H1 (cell line): Measurements from ENCODE around the gene NCOA5. TPM values are rescaled to one million over a fixed set of nuclear protein-coding genes. Genes with fewer than 3 reads are reported as not detected.

ENCODE experiments used
- CTCF ChIA-PET: fragments of 300-600 bp; sonication (Branson Sonifier 250); formaldehyde crosslinking; loops from one replicate; lab custom pipeline; 2021; ENCODE audit not compliant: partially characterized antibody; lab: Charles Lee
- POLR2A ChIA-PET: fragments of 300-600 bp; sonication (Branson Sonifier 250); formaldehyde crosslinking; loops from one replicate; lab custom pipeline; 2021; ENCODE audit warnings: inconsistent platforms; ENCODE audit not compliant: partially characterized antibody; lab: Charles Lee
- DNase-seq, 2 experiments: peaks; one replicate each; pipeline versions ENCODE4 v3.0.0 to v3.0.0-alpha.2; 2010 to 2022; ENCODE audit warnings: low spot score in 2 of 2, low read depth in 1 of 2, mixed read lengths in 1 of 2
- FAIRE-seq: peaks from 2 replicates; lab custom pipeline; 2011; peaks lifted over from hg19 to GRCh38; lab: Jason Lieb, UNC
- H2AFZ ChIP-seq: 2 replicates; pipeline ENCODE4 v1.8.1; 2012; ENCODE audit warnings: low read length, inconsistent platforms
- H2AK5ac ChIP-seq: 2 replicates; pipeline ENCODE4 v1.6.1; 2013; ENCODE audit warnings: low read depth, low read length
- H2BK120ac ChIP-seq: replicated peaks from 2 replicates; pipeline ENCODE3; 2013; ENCODE audit warnings: low read depth, low read length, inconsistent platforms
- H2BK12ac ChIP-seq: 2 replicates; pipeline ENCODE4 v1.6.1; 2013; ENCODE audit warnings: low read depth, low read length
- H2BK15ac ChIP-seq: 2 replicates; pipeline ENCODE4 v1.6.1; 2013; ENCODE audit warnings: low read length
- H2BK20ac ChIP-seq: 2 replicates; pipeline ENCODE4 v1.6.1; 2013; ENCODE audit warnings: low read length
- H2BK5ac ChIP-seq: 2 replicates; pipeline ENCODE4 v1.6.1; 2013; ENCODE audit warnings: low read depth, low read length
- H3K14ac ChIP-seq: 2 replicates; pipeline ENCODE4 v1.6.1; 2013; ENCODE audit warnings: inconsistent platforms; ENCODE audit not compliant: insufficient read length
- H3K18ac ChIP-seq: 2 replicates; pipeline ENCODE4 v1.6.1; 2013; ENCODE audit warnings: low read length; ENCODE audit errors: extremely low read depth
- H3K23ac ChIP-seq: 2 replicates; pipeline ENCODE4 v1.6.1; 2013; ENCODE audit warnings: inconsistent platforms; ENCODE audit not compliant: insufficient read length
- H3K23me2 ChIP-seq: 2 replicates; pipeline ENCODE4 v1.6.1; 2013; ENCODE audit warnings: low read depth, low read length
- H3K27ac ChIP-seq: 2 replicates; pipeline ENCODE4 v1.6.1; 2011; ENCODE audit warnings: low read depth, low read length, inconsistent platforms
- H3K27me3 ChIP-seq, 4 experiments: replicated peaks in 1 of 4; 1 replicate in 1 of 4; 2 replicates in 3 of 4; pipeline versions ENCODE4 v1.6.1 to v1.8.1; 2011 to 2013; ENCODE audit warnings: low read length in 3 of 4, mild to moderate bottlenecking in 3 of 4, inconsistent platforms in 2 of 4, mixed read lengths in 2 of 4, moderate library complexity in 1 of 4; ENCODE audit not compliant: control insufficient read depth in 3 of 4, insufficient read depth in 3 of 4; ENCODE audit errors: extremely low read depth in 1 of 4
- H3K36me3 ChIP-seq, 4 experiments: 2 replicates each; pipeline versions ENCODE4 v1.6.1 to v1.8.1; 2011 to 2013; ENCODE audit warnings: mild to moderate bottlenecking in 4 of 4, low read length in 3 of 4, moderate library complexity in 2 of 4, control low read depth in 1 of 4, inconsistent platforms in 1 of 4; ENCODE audit not compliant: insufficient read depth in 4 of 4, control insufficient read depth in 2 of 4
- H3K4ac ChIP-seq: replicated peaks from 2 replicates; pipeline ENCODE3; 2013; ENCODE audit warnings: low read length, low read depth, mixed read lengths, inconsistent platforms; ENCODE audit not compliant: insufficient read length
- H3K4me1 ChIP-seq, 4 experiments: replicated peaks in 1 of 4; 1 replicate in 1 of 4; 2 replicates in 3 of 4; pipeline versions ENCODE4 v1.6.1 to v1.8.1; 2011 to 2013; ENCODE audit warnings: low read length in 3 of 4, inconsistent platforms in 2 of 4, mixed read lengths in 1 of 4; ENCODE audit not compliant: insufficient read depth in 4 of 4, control insufficient read depth in 3 of 4
- H3K4me2 ChIP-seq, 2 experiments: 2 replicates each; pipeline versions ENCODE4 v1.6.1 to v1.8.1; 2011 to 2013; ENCODE audit warnings: low read depth in 2 of 2, low read length in 2 of 2, control low read depth in 1 of 2, inconsistent platforms in 1 of 2, mild to moderate bottlenecking in 1 of 2; ENCODE audit not compliant: insufficient read depth in 1 of 2
- H3K4me3 ChIP-seq, 4 experiments: fragments of 200-600, 300-600 bp in 1 of 4; sonication (generic), shearing (Covaris generic), sonication (Bioruptor Twin) in 1 of 4; 2 replicates each; pipeline versions ENCODE4 v1.5.1 to v1.8.1; 2011 to 2016; ENCODE audit warnings: low read length in 4 of 4, low read depth in 3 of 4, control low read depth in 2 of 4, inconsistent platforms in 2 of 4, mild to moderate bottlenecking in 2 of 4, mixed read lengths in 1 of 4, moderate library complexity in 1 of 4; ENCODE audit not compliant: insufficient read depth in 2 of 4; ENCODE audit errors: extremely low read depth in 1 of 4
- H3K56ac ChIP-seq: replicated peaks from 2 replicates; pipeline ENCODE3; 2013; ENCODE audit warnings: low read depth, mild to moderate bottlenecking, mixed read lengths, low read length, inconsistent platforms; ENCODE audit not compliant: insufficient read length
- H3K79me1 ChIP-seq: 2 replicates; pipeline ENCODE4 v1.6.1; 2013; ENCODE audit warnings: low read depth, low read length, control low read depth
- H3K79me2 ChIP-seq, 2 experiments: 2 replicates each; pipeline versions ENCODE4 v1.6.1 to v1.8.1; 2012 to 2013; ENCODE audit warnings: low read length in 2 of 2, mild to moderate bottlenecking in 2 of 2, inconsistent platforms in 1 of 2; ENCODE audit not compliant: insufficient read depth in 2 of 2, control insufficient read depth in 1 of 2
- H3K9ac ChIP-seq, 4 experiments: replicated peaks in 1 of 4; 1 replicate in 1 of 4; 2 replicates in 3 of 4; pipeline versions ENCODE4 v1.6.1 to v1.8.1; 2011 to 2013; ENCODE audit warnings: low read depth in 3 of 4, low read length in 3 of 4, control low read depth in 2 of 4, mild to moderate bottlenecking in 2 of 4, moderate library complexity in 2 of 4, inconsistent platforms in 1 of 4; ENCODE audit errors: extremely low read depth in 1 of 4
- H3K9me3 ChIP-seq, 2 experiments: 2 replicates each; pipeline versions ENCODE4 v1.6.1 to v1.8.1; 2012 to 2013; ENCODE audit warnings: mild to moderate bottlenecking in 2 of 2, moderate library complexity in 2 of 2, control low read depth in 1 of 2, inconsistent platforms in 1 of 2, low read depth in 1 of 2, low read length in 1 of 2, mixed read lengths in 1 of 2; ENCODE audit not compliant: insufficient read depth in 2 of 2
- H4K20me1 ChIP-seq, 2 experiments: replicated peaks in 1 of 2; 2 replicates each; pipeline versions ENCODE3 to v1.8.1; 2011 to 2013; ENCODE audit warnings: inconsistent platforms in 2 of 2, low read length in 2 of 2, mild to moderate bottlenecking in 1 of 2; ENCODE audit not compliant: insufficient read depth in 2 of 2, control insufficient read depth in 1 of 2
- H4K5ac ChIP-seq: 2 replicates; pipeline ENCODE4 v1.6.1; 2013; ENCODE audit warnings: low read length, low read depth, mixed read lengths, inconsistent platforms; ENCODE audit not compliant: insufficient read length
- H4K8ac ChIP-seq: 2 replicates; pipeline ENCODE4 v1.8.0; 2013; ENCODE audit warnings: mild to moderate bottlenecking, moderate library complexity, low read length, inconsistent platforms; ENCODE audit not compliant: insufficient read depth; ENCODE audit errors: extremely low read depth
- H4K91ac ChIP-seq: replicated peaks from 2 replicates; pipeline ENCODE3; 2013; ENCODE audit warnings: low read length, mixed read lengths, inconsistent platforms; ENCODE audit not compliant: insufficient read length
- CTBP2 ChIP-seq: IDR thresholded peaks from 2 replicates; pipeline ENCODE4 v1.7.0; 2011; ENCODE audit warnings: borderline replicate concordance, mild to moderate bottlenecking, moderate library complexity, mixed read lengths, low read length; ENCODE audit not compliant: insufficient read depth, insufficient read length
- GABPA ChIP-seq: IDR thresholded peaks from 2 replicates; pipeline ENCODE4 v1.6.1; 2011; ENCODE audit warnings: mild to moderate bottlenecking, low read length, moderate library complexity, borderline replicate concordance; ENCODE audit not compliant: insufficient read depth
- HDAC2 ChIP-seq, 2 experiments: fragments of 300-600 bp in 1 of 2; sonication (generic) in 1 of 2; IDR thresholded peaks; 2 replicates each; pipeline ENCODE4 v1.6.1; 2011 to 2012; ENCODE audit warnings: low read depth in 2 of 2, low read length in 2 of 2, mild to moderate bottlenecking in 2 of 2, moderate library complexity in 2 of 2, borderline replicate concordance in 1 of 2, inconsistent platforms in 1 of 2
- RAD21 ChIP-seq, 2 experiments: IDR thresholded peaks in 1 of 2; conservative IDR thresholded peaks in 1 of 2; 2 replicates each; pipeline ENCODE4 v1.6.1; 2011; ENCODE audit warnings: low read depth in 2 of 2, low read length in 2 of 2, improper control_type of control experiment in 1 of 2, inconsistent platforms in 1 of 2, mild to moderate bottlenecking in 1 of 2, moderate library complexity in 1 of 2
- RFX5 ChIP-seq: IDR thresholded peaks from 2 replicates; pipeline ENCODE4 v1.6.1; 2011; ENCODE audit warnings: low read depth, low read length, improper control_type of control experiment, borderline replicate concordance
- SIX5 ChIP-seq: IDR thresholded peaks from 2 replicates; pipeline ENCODE4 v1.6.1; 2011; ENCODE audit warnings: mild to moderate bottlenecking, low read depth, low read length
- SP2 ChIP-seq: IDR thresholded peaks from 2 replicates; pipeline ENCODE4 v1.6.1; 2012; ENCODE audit warnings: mild to moderate bottlenecking, low read length, inconsistent platforms
- TEAD4 ChIP-seq: IDR thresholded peaks from 2 replicates; pipeline ENCODE4 v1.6.1; 2012; ENCODE audit warnings: low read depth, low read length, inconsistent platforms, mixed read lengths
- WGBS, 2 experiments: shearing (Covaris generic) in 1 of 2; methylation state at CpG; one replicate each; pipeline versions ENCODE4 v1.1.6 to v1.1.7; 2013 to 2015; ENCODE audit warnings: low lambda C conversion rate in 2 of 2, mixed read lengths in 2 of 2, inconsistent platforms in 1 of 2, low coverage in 1 of 2, missing lambda C conversion rate in 1 of 2; ENCODE audit not compliant: insufficient replicate concordance in 2 of 2, insufficient coverage in 1 of 2, insufficient read length in 1 of 2; ENCODE audit errors: extremely low coverage in 1 of 2, missing lambda C conversion rate in 1 of 2; 5-methylcytosine and 5-hydroxymethylcytosine counted together
- polyA plus RNA-seq, 7 experiments: library from polyadenylated mRNA; depleted of rRNA in 3 of 7; stranded (reverse) in 5 of 7; unstranded in 2 of 7; fragments of >200 nt in 5 of 7; fragments of 200-250 nt in 2 of 7; gene quantifications; 1 replicate in 5 of 7; 2 replicates in 1 of 7; 4 replicates in 1 of 7; pipeline versions ENCODE4 v1.2.1 to v1.2.3, GENCODE V29; 2011 to 2013; ENCODE audit warnings: missing spikeins in 2 of 7, mixed read lengths in 2 of 7
- total RNA-seq: library from RNA; stranded (reverse); fragmentation: NEBNext Ultra II Directional; extraction: Animal tissue kit (Norgen Biotek cat#: 25700); gene quantifications from 2 replicates; pipeline ENCODE4 v1.2.1, GENCODE V29; 2021

The NCOA5 gene
- total and polyA plus RNA-seq, 2 of the 8 experiments (the other 6 are each of a cell fraction or from before 2014, with no cell fraction given) = 20.4 to 29.0 TPM

DNA sequence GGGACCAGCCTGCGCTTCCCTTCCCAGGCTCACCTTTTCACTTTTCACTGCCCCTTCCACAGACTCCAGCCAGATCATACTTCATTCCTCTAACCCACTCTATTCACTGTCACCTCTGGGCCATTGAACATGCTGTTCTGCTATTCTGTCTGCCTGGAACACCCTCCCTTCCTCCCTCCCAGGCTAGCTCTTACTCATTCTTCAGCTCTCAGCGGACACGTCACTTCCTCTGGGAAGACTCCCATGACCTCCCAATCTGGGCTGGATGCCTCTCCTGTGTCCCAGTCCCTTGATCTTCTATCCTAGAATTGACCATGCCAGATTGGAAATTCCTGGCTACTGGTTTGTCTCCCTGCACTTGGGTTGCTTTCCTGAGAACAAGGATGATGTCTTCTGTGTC lies 55.7 kb downstream of the NCOA5 start:
- Histone ChIP-seq H2BK15ac (no peak overlapping the region), H3K4me3 (no peak overlapping the region), H4K91ac (no peak overlapping the region), H3K56ac (no peak overlapping the region), H3K27ac (no peak overlapping the region), H3K14ac (no peak overlapping the region), H4K8ac (no peak overlapping the region), H3K4ac (no peak overlapping the region), H3K23ac (no peak overlapping the region), H2AFZ (no peak overlapping the region), H3K27me3 (peaks cover 36 to 73% (median 62%) of the 10 kb centered on the region in 4 experiments), H4K5ac (no peak overlapping the region), H2BK120ac (no peak overlapping the region), H3K4me1 (peaks cover 0 to 13% (median 10%) of the 10 kb centered on the region in 4 experiments; a peak in 6 of 7 replicates), H3K23me2 (peaks cover 3% of the 10 kb centered on the region; the same call in 1 of the 2 replicates), H2BK12ac (no peak overlapping the region), H3K9me3 (no peaks in the 10 kb centered on the region), H3K36me3 (no peaks in the 10 kb centered on the region), H3K18ac (no peak overlapping the region), H2AK5ac (no peak overlapping the region), H4K20me1 (peaks cover 6 to 14% of the 10 kb centered on the region in 2 experiments), H2BK20ac (no peak overlapping the region), H3K9ac (no peak overlapping the region), H3K4me2 (no peak overlapping the region), H2BK5ac (no peak overlapping the region), H3K79me1 (no peaks in the 10 kb centered on the region), H3K79me2 (no peaks in the 10 kb centered on the region)
- ChIA-PET POLR2A (no interaction called here), CTCF (interaction anchor here (1.2 to 8.5 kb wide), 4 partner anchors 12 to 24 kb away, joined by 3 to 60 read pairs (median 4); no protein-coding TSS in a partner anchor)
- TF ChIP-seq RAD21 (IDR thresholded peaks at IDR 0.05 in 1 of 2, conservative IDR thresholded peaks at IDR 0.05 in 1 of 2; ENCODE audit: low read depth in 2 of 2, low read length in 2 of 2) (no peak), GABPA (no peak), CTBP2 (no peak), TEAD4 (no peak), SP2 (no peak), HDAC2 (IDR thresholded peaks at IDR 0.05; ENCODE audit: borderline replicate concordance in 1 of 2, low read depth in 2 of 2, low read length in 2 of 2) (no peak), RFX5 (no peak), SIX5 (no peak)
- FAIRE-seq = no peak
- WGBS, 2 experiments = 92% methylated on average over 3 of the region's 3 CpGs; no CpG with 5 or more reads in 1 of the 2 experiments
- DNase-seq = no peak
